Vagina (tissue), 2 donors: ENCODE measurements around the gene ARL10. TPM values are rescaled to one million over a fixed set of nuclear protein-coding genes. Genes with fewer than 3 reads are reported as not detected.

Experiments
- DNase-seq, 2 donors: peaks; one replicate each; pipeline ENCODE4 v3.0.0-alpha.2; 2017; ENCODE audit errors: extremely low spot score in 2 of 2
- H3K27ac ChIP-seq: fragments of 200-600 bp; sonication (generic); one replicate; pipeline ENCODE4 v1.5.1; 2019
- H3K27me3 ChIP-seq: fragments of 200-600 bp; sonication (generic); one replicate; pipeline ENCODE4 v1.5.1; 2019
- H3K36me3 ChIP-seq, 2 donors: fragments of 200-600 bp; sonication (generic); one replicate each; pipeline ENCODE4 v1.5.1; 2017 to 2019
- H3K4me1 ChIP-seq: fragments of 200-600 bp; sonication (generic); one replicate; pipeline ENCODE4 v1.5.1; 2019
- H3K4me3 ChIP-seq, 2 donors: fragments of 200-600 bp; sonication (generic); 1 replicate in 1 of 2; 2 replicates in 1 of 2; pipeline ENCODE4 v1.5.1; 2016 to 2019
- H3K9me3 ChIP-seq: fragments of 200-600 bp; sonication (generic); one replicate; pipeline ENCODE4 v1.5.1; 2019
- CTCF ChIP-seq, 3 experiments: fragments of 450-650 bp in 2 of 3; fragments of 200-600 bp in 1 of 3; sonication (generic) in 1 of 3; IDR thresholded peaks; one replicate each; pipeline ENCODE4 v1.5.1; 2017 to 2019; ENCODE audit warnings: antibody characterized with exemption in 3 of 3, mild to moderate bottlenecking in 2 of 3, moderate library complexity in 2 of 3
- POLR2A ChIP-seq, 2 donors: fragments of 450-650 bp; IDR thresholded peaks; one replicate each; pipeline ENCODE4 v1.6.1; 2017; ENCODE audit warnings: antibody characterized with exemption in 2 of 2, mild to moderate bottlenecking in 2 of 2, moderate library complexity in 2 of 2
- POLR2AphosphoS5 ChIP-seq, 2 donors: sonication (generic); formaldehyde crosslinking; IDR thresholded peaks; one replicate each; pipeline ENCODE4 v1.9.0; 2017; ENCODE audit warnings: antibody characterized with exemption in 2 of 2, mild to moderate bottlenecking in 2 of 2, low read depth in 1 of 2; ENCODE audit not compliant: insufficient read depth in 1 of 2
- intact Hi-C: fragments of 100-400 bp; cut with DNase I; formaldehyde crosslinking; loops from one replicate; pipeline ENCODE4 v1.15.1; 2023
- total RNA-seq: library from RNA; depleted of rRNA; stranded (reverse); fragments of >200 nt; gene quantifications from one replicate; pipeline ENCODE4 v1.2.3, GENCODE V29; 2016

ARL10 gene
- total RNA-seq, 1 donor from 2014 or later = 9.8 TPM

GRCh38 chr5:176415240-176415951, 50.1 kb downstream of the ARL10 start:
- H3K9me3 ChIP-seq = no peaks in the 10 kb centered on the region
- peak overlapping the region; percentile 94 to 97 for H3K4me3 ChIP-seq
- H3K36me3 ChIP-seq = no peaks in the 10 kb centered on the region
- H3K27me3 ChIP-seq = no peaks in the 10 kb centered on the region
- no peak for DNase-seq
- TF ChIP-seq POLR2A (IDR thresholded peaks at IDR 0.05) (no peak), CTCF (IDR thresholded peaks at IDR 0.05) (no peak), POLR2AphosphoS5 (IDR thresholded peaks at IDR 0.05; ENCODE audit: insufficient read depth in 1 of 2, low read depth in 1 of 2) (peak in 1 of 2 donors; percentile 54)
- H3K27ac ChIP-seq = peak overlapping the region; percentile 95
- peaks cover 61% of the 10 kb centered on the region for H3K4me1 ChIP-seq
- intact Hi-C loops = loop anchor here (5.0 kb wide), 1 partner anchor 127 kb away; no protein-coding TSS in a partner anchor

- peaks cover 52% of the 10 kb centered on the region for H3K4me1 ChIP-seq
These were observed 51.0 kb downstream of the ARL10 start, which contains the start of gene CLTB for GRCh38 chr5:176415952-176416924. CLTB (minus strand) TSS chr5:176416539; CDS start chr5:176416363, 176 bp downstream.

GRCh38 chr5:176416965-176417364, 51.7 kb downstream of the ARL10 start:
- H3K36me3 ChIP-seq = no peaks in the 10 kb centered on the region
- H3K27ac ChIP-seq = peak overlapping the region; percentile 95
- peak overlapping the region; percentile 94 to 97 for H3K4me3 ChIP-seq
- TF ChIP-seq POLR2A (IDR thresholded peaks at IDR 0.05) (no peak), POLR2AphosphoS5 (IDR thresholded peaks at IDR 0.05; ENCODE audit: insufficient read depth in 1 of 2, low read depth in 1 of 2) (no peak), CTCF (IDR thresholded peaks at IDR 0.05) (no peak)
- H3K27me3 ChIP-seq = no peaks in the 10 kb centered on the region
- H3K4me1 ChIP-seq = peaks cover 45% of the 10 kb centered on the region
- DNase-seq = no peak
- no peaks in the 10 kb centered on the region for H3K9me3 ChIP-seq
- intact Hi-C loops = loop anchor here (5.0 kb wide), 1 partner anchor 125 kb away; no protein-coding TSS in a partner anchor

More at GRCh38 chr5:176415952-176416924, 51.0 kb downstream of the ARL10 start, which contains the start of gene CLTB:
- Histone ChIP-seq H3K27me3 (no peaks in the 10 kb centered on the region), H3K36me3 (no peaks in the 10 kb centered on the region), H3K9me3 (no peaks in the 10 kb centered on the region), H3K27ac (peak within 1 kb of the TSS; percentile 95), H3K4me3 (peak within 1 kb of the TSS; percentile 94 to 97)
- TF ChIP-seq CTCF (IDR thresholded peaks at IDR 0.05) (peak; percentile 33 to 57 (median 54)), POLR2A (IDR thresholded peaks at IDR 0.05) (peak in 1 of 2 donors; percentile 88), POLR2AphosphoS5 (IDR thresholded peaks at IDR 0.05; ENCODE audit: insufficient read depth in 1 of 2, low read depth in 1 of 2) (no peak)
- no peak for DNase-seq
- intact Hi-C loops = loop anchor here (5.0 kb wide), 1 partner anchor 126 kb away; no protein-coding TSS in a partner anchor

- intact Hi-C loops = loop anchor here (5.0 kb wide), 1 partner anchor 124 kb away; no protein-coding TSS in a partner anchor
- no peak for DNase-seq
- H3K27ac ChIP-seq = no peak overlapping the region
These were observed 53.0 kb downstream of the ARL10 start for GRCh38 chr5:176418251-176418650.

More at GRCh38 chr5:176418251-176418650, 53.0 kb downstream of the ARL10 start:
- TF ChIP-seq POLR2A (IDR thresholded peaks at IDR 0.05) (no peak), CTCF (IDR thresholded peaks at IDR 0.05) (no peak), POLR2AphosphoS5 (IDR thresholded peaks at IDR 0.05; ENCODE audit: insufficient read depth in 1 of 2, low read depth in 1 of 2) (no peak)
- Histone ChIP-seq H3K9me3 (no peaks in the 10 kb centered on the region), H3K4me1 (peaks cover 32% of the 10 kb centered on the region), H3K4me3 (no peak overlapping the region), H3K36me3 (no peaks in the 10 kb centered on the region), H3K27me3 (no peaks in the 10 kb centered on the region)
